GM12864 (cell line): ENCODE data around the gene GJD3.

ENCODE experiments used
- DNase-seq: peaks from one replicate; pipeline ENCODE4 v3.0.0-alpha.2; 2011; ENCODE audit warnings: low read depth
- H3K4me3 ChIP-seq: 2 replicates; pipeline ENCODE4 v1.5.1; 2011; ENCODE audit warnings: mild to moderate bottlenecking, low read depth, low read length, control low read depth
- TF ChIP-seq, protein P1 (sequence below): IDR thresholded peaks from 2 replicates; pipeline ENCODE4 v1.5.1; 2011; ENCODE audit warnings: low read depth, mild to moderate bottlenecking, moderate library complexity, low read length, control low read depth, inconsistent platforms; ENCODE audit errors: missing control alignments

Gene GJD3

GRCh38 chr17:40349895-40350688, 14.4 kb downstream of the GJD3 start:
- DNase-seq = no peak
- TF ChIP-seq, protein P1, sequence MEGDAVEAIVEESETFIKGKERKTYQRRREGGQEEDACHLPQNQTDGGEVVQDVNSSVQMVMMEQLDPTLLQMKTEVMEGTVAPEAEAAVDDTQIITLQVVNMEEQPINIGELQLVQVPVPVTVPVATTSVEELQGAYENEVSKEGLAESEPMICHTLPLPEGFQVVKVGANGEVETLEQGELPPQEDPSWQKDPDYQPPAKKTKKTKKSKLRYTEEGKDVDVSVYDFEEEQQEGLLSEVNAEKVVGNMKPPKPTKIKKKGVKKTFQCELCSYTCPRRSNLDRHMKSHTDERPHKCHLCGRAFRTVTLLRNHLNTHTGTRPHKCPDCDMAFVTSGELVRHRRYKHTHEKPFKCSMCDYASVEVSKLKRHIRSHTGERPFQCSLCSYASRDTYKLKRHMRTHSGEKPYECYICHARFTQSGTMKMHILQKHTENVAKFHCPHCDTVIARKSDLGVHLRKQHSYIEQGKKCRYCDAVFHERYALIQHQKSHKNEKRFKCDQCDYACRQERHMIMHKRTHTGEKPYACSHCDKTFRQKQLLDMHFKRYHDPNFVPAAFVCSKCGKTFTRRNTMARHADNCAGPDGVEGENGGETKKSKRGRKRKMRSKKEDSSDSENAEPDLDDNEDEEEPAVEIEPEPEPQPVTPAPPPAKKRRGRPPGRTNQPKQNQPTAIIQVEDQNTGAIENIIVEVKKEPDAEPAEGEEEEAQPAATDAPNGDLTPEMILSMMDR = no peak

GRCh38 chr17:40349477-40349894, 15.1 kb downstream of the GJD3 start:
- DNase-seq = no peak
- no peak overlapping the region for H3K4me3 ChIP-seq
- TF ChIP-seq, protein P1 = no peak

More at GRCh38 chr17:40349895-40350688, 14.4 kb downstream of the GJD3 start:
- no peak overlapping the region for H3K4me3 ChIP-seq

- no peak overlapping the region for H3K4me3 ChIP-seq
- TF ChIP-seq, protein P1 = no peak
- no peak for DNase-seq
Measured at GRCh38 chr17:40348562-40349476, 15.7 kb downstream of the GJD3 start.

DNA sequence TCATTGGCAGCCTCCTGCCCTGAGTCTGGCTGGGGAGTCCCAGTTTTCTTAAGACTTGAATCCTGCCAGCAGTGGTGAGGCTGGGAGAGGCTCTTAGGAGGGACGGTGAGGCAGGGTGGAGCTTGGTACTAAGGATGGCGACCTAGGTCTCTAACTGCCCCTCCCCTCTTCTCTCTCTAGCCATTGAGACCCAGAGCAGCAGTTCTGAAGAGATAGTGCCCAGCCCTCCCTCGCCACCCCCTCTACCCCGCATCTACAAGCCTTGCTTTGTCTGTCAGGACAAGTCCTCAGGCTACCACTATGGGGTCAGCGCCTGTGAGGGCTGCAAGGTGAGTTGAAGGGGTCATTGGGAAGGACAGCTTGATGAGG, 16.4 kb downstream of the GJD3 start:
- TF ChIP-seq, protein P1 = no peak
- DNase-seq = no peak
- H3K4me3 ChIP-seq = no peak overlapping the region

DNA sequence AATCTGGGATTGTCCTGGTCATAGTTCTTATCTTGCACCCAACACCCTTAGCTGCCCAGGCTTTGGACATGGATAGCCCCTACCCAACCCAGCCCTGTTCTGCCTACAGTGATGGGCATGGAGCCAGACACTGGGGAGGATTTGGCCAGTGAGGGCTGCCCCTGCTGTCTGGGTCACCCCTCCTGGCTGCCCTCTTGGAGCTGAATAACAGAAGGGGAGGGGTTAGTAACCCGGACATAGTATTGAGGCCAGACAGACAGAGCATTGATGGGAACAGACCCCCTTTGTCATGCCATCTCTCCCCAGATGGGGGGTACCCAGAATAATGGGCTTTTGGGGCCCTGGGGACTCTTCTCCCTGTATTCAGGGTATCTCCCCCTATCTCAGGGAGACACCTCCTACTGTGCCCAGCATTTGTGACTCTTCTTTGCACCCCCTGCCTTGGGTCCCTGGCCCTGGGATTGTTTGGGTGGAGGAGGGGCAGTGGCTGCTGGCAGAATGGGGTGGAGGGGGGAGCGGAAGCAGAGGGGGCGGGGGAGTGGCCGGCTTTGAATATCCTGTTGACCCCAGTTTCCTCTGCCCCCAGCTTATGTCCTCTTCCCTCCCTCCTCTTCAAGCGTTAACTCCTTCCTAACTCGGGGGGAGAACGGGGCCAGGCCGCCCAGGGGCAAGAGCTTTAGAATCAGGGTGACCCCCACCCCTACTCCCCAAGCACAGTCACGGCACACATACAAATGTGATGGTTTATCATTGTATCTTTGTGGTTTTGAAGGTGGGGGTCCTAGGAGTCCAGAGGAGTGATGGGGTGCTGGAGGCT, 17.0 kb downstream of the GJD3 start:
- TF ChIP-seq, protein P1 = no peak
- DNase-seq = no peak
- H3K4me3 ChIP-seq = no peak overlapping the region

GRCh38 chr17:40346765-40347158, 17.8 kb downstream of the GJD3 start:
- H3K4me3 ChIP-seq = no peak overlapping the region
- TF ChIP-seq, protein P1 = no peak
- no peak for DNase-seq
